Naive thymus-derived CD8-positive, alpha-beta T cell (primary cell): ENCODE results near the gene SDR39U1. TPM values are rescaled to one million over a fixed set of nuclear protein-coding genes. Genes with fewer than 3 reads are reported as not detected.

ENCODE experiments used
- ATAC-seq, 2 donors: fragments of 150-1000 bp; cut with Tn5 transposase in 1 of 2; sonication (Bioruptor Pico), chemical (Tn5 transposase) in 1 of 2; 1 replicate in 1 of 2; 2 replicates in 1 of 2; pipeline ENCODE4 v1.10.0; 2021; ENCODE audit warnings: mild to moderate bottlenecking in 2 of 2, moderate library complexity in 2 of 2
- POLR2A ChIA-PET: fragments of 350-600 bp; sonication (Branson Sonifier 250); formaldehyde crosslinking; loops from one replicate; lab custom pipeline; 2021; ENCODE audit warnings: antibody characterized with exemption; lab: Charles Lee
- DNase-seq, 10 donors: peaks; one replicate each; pipeline versions ENCODE4 v3.0.0 to v3.0.0-alpha.2; 2020 to 2022
- H3K27ac Mint-ChIP-seq, 10 donors: one replicate each; pipeline ENCODE4 v1.8.0; 2020 to 2022; ENCODE audit warnings: mild to moderate bottlenecking in 10 of 10, mixed read lengths in 10 of 10, moderate library complexity in 4 of 10, inconsistent platforms in 1 of 10
- H3K27me3 Mint-ChIP-seq, 5 donors: one replicate each; pipeline ENCODE4 v1.8.0; 2021 to 2022; ENCODE audit warnings: mixed read lengths in 5 of 5
- H3K36me3 Mint-ChIP-seq, 3 donors: one replicate each; pipeline ENCODE4 v1.8.0; 2020 to 2022; ENCODE audit warnings: mixed read lengths in 3 of 3, mild to moderate bottlenecking in 2 of 3, inconsistent platforms in 1 of 3
- H3K4me1 Mint-ChIP-seq, 4 donors: one replicate each; pipeline ENCODE4 v1.8.0; 2021 to 2022; ENCODE audit warnings: mixed read lengths in 4 of 4
- H3K4me3 Mint-ChIP-seq, 10 donors: one replicate each; pipeline ENCODE4 v1.8.0; 2020 to 2022; ENCODE audit warnings: mild to moderate bottlenecking in 10 of 10, mixed read lengths in 10 of 10, moderate library complexity in 6 of 10, inconsistent platforms in 1 of 10
- H3K9me3 Mint-ChIP-seq, 9 donors: one replicate each; pipeline ENCODE4 v1.8.0; 2020 to 2022; ENCODE audit warnings: mixed read lengths in 9 of 9, mild to moderate bottlenecking in 3 of 9, inconsistent platforms in 1 of 9, moderate library complexity in 1 of 9
- polyA plus RNA-seq, 3 donors: library from polyadenylated mRNA; unstranded; fragments of 300-500 nt; fragmentation: Illumina TruSeq; gene quantifications; one replicate each; pipeline ENCODE4 v1.2.3, GENCODE V29; 2021
- total RNA-seq, 8 experiments: library from RNA in 2 of 8; stranded (reverse) in 2 of 8; gene quantifications; one replicate each; pipeline ENCODE4 v1.2.3 and lab custom pipeline; 2021 to 2026

SDR39U1 gene
- total and polyA plus RNA-seq, 5 experiments from 2014 or later: 70.3 to 145 (median 90.8) TPM

- ATAC-seq (no peak), DNase-seq (no peak)
- Mint-ChIP-seq H3K27me3 (peaks cover 0 to 16% (median 9%) of the 10 kb centered on the region in 5 donors), H3K36me3 (no peaks in the 10 kb centered on the region), H3K27ac (peak overlapping the region in 2 of 10 donors; percentile 12 to 17), H3K4me3 (no peak overlapping the region), H3K4me1 (peaks cover 5 to 17% (median 12%) of the 10 kb centered on the region in 4 donors), H3K9me3 (no peaks in the 10 kb centered on the region)
- POLR2A ChIA-PET: no interaction called here
Observed at GRCh38 chr14:24403294-24403998, 39.1 kb downstream of the SDR39U1 start.

- POLR2A ChIA-PET: no interaction called here
- H3K27me3 Mint-ChIP-seq: peaks cover 0 to 14% (median 9%) of the 10 kb centered on the region in 5 donors
- peaks cover 7 to 17% (median 12%) of the 10 kb centered on the region in 4 donors for H3K4me1 Mint-ChIP-seq
- no peak overlapping the region for H3K4me3 Mint-ChIP-seq
- DNase-seq: peak in 1 of 10 donors; percentile 51
- ATAC-seq: no peak
- H3K36me3 Mint-ChIP-seq: no peaks in the 10 kb centered on the region
- H3K27ac Mint-ChIP-seq: no peak overlapping the region
- H3K9me3 Mint-ChIP-seq: no peaks in the 10 kb centered on the region
Observed at GRCh38 chr14:24401810-24402702, 40.5 kb downstream of the SDR39U1 start.

GRCh38 chr14:24399999-24400718 is 42.4 kb downstream of the SDR39U1 start:
- no peak for ATAC-seq
- Mint-ChIP-seq H3K4me3 (peak overlapping the region; percentile 52 to 84 (median 77)), H3K27me3 (peaks cover 0 to 14% (median 2%) of the 10 kb centered on the region in 5 donors), H3K4me1 (peaks cover 7 to 17% (median 12%) of the 10 kb centered on the region in 4 donors), H3K36me3 (no peaks in the 10 kb centered on the region), H3K9me3 (no peaks in the 10 kb centered on the region), H3K27ac (peak overlapping the region in 2 of 10 donors; percentile 32 to 81)
- peak in 1 of 10 donors; percentile 53 for DNase-seq
- POLR2A ChIA-PET: interaction anchor here (0.6 to 1.5 kb wide), 2 partner anchors 21 to 61 kb away, joined by 3 read pairs; no protein-coding TSS in a partner anchor

GRCh38 chr14:24399447-24399822 is 43.1 kb downstream of the SDR39U1 start:
- no peaks in the 10 kb centered on the region for H3K9me3 Mint-ChIP-seq
- H3K4me1 Mint-ChIP-seq: peaks cover 7 to 17% (median 12%) of the 10 kb centered on the region in 4 donors
- ATAC-seq (peak in 1 of 2 donors; percentile 6), DNase-seq (no peak)
- H3K36me3 Mint-ChIP-seq: no peaks in the 10 kb centered on the region
- peak overlapping the region in 5 of 10 donors; percentile 9 to 63 (median 43) for H3K27ac Mint-ChIP-seq
- POLR2A ChIA-PET: interaction anchor here (0.9 to 1.5 kb wide), 4 partner anchors 30 to 88 kb away, joined by 3 to 4 read pairs (median 3); partner anchors contain the start of genes CBLN3, KHNYN and LTB4R
- H3K27me3 Mint-ChIP-seq: peaks cover 0 to 10% (median 2%) of the 10 kb centered on the region in 5 donors
- H3K4me3 Mint-ChIP-seq: peak overlapping the region; percentile 72 to 84 (median 77)

GRCh38 chr14:24398653-24399446 is 43.7 kb downstream of the SDR39U1 start, which contains the start of gene NYNRIN:
NYNRIN (plus strand) TSS chr14:24399003; CDS start chr14:24399247, 244 bp downstream.
- peak; percentile 16 to 74 (median 36) for DNase-seq
- H3K4me3 Mint-ChIP-seq: peak within 1 kb of the TSS; percentile 72 to 84 (median 77)

GRCh38 chr14:24398293-24398652 is 44.3 kb downstream of the SDR39U1 start:
- no peak for ATAC-seq

More at GRCh38 chr14:24398653-24399446, 43.7 kb downstream of the SDR39U1 start, which contains the start of gene NYNRIN:
- ATAC-seq: peak; percentile 87 to 95
- Mint-ChIP-seq H3K9me3 (no peaks in the 10 kb centered on the region), H3K27ac (peak within 1 kb of the TSS in 5 of 10 donors; percentile 9 to 63 (median 43)), H3K27me3 (peaks cover 0 to 10% (median 2%) of the 10 kb centered on the region in 5 donors), H3K36me3 (no peaks in the 10 kb centered on the region), H3K4me1 (peaks cover 7 to 17% (median 12%) of the 10 kb centered on the region in 4 donors)
- POLR2A ChIA-PET: interaction anchor here (0.9 to 1.5 kb wide), 4 partner anchors 31 to 87 kb away, joined by 3 to 4 read pairs (median 3); partner anchors contain the start of genes CBLN3, KHNYN and LTB4R

GRCh38 chr14:24397639-24398292 is 44.8 kb downstream of the SDR39U1 start:
- Mint-ChIP-seq H3K9me3 (no peaks in the 10 kb centered on the region), H3K4me3 (peak overlapping the region; percentile 27 to 60 (median 44)), H3K4me1 (peaks cover 7 to 17% (median 12%) of the 10 kb centered on the region in 4 donors), H3K27ac (peak overlapping the region in 5 of 10 donors; percentile 7 to 44 (median 16)), H3K27me3 (peaks cover 0 to 10% (median 1%) of the 10 kb centered on the region in 5 donors), H3K36me3 (no peaks in the 10 kb centered on the region)
- DNase-seq (no peak), ATAC-seq (no peak)
- POLR2A ChIA-PET: no interaction called here

More at GRCh38 chr14:24398293-24398652, 44.3 kb downstream of the SDR39U1 start:
- no peak overlapping the region for H3K27ac Mint-ChIP-seq
- peak overlapping the region in 3 of 10 donors; percentile 27 to 60 (median 39) for H3K4me3 Mint-ChIP-seq
- peaks cover 0 to 10% (median 3%) of the 10 kb centered on the region in 5 donors for H3K27me3 Mint-ChIP-seq
- POLR2A ChIA-PET: interaction anchor here (0.9 to 1.1 kb wide), 2 partner anchors 31 to 33 kb away, joined by 3 read pairs; partner anchors contain the start of genes CBLN3 and KHNYN
- H3K4me1 Mint-ChIP-seq: peaks cover 7 to 17% (median 12%) of the 10 kb centered on the region in 4 donors
- H3K36me3 Mint-ChIP-seq: no peaks in the 10 kb centered on the region
- no peaks in the 10 kb centered on the region for H3K9me3 Mint-ChIP-seq
- peak in 1 of 10 donors; percentile 43 for DNase-seq

- Mint-ChIP-seq H3K27me3 (peaks cover 0 to 13% (median 8%) of the 10 kb centered on the region in 5 donors), H3K4me3 (no peak overlapping the region), H3K36me3 (no peaks in the 10 kb centered on the region), H3K27ac (peak overlapping the region in 3 of 10 donors; percentile 4 to 25 (median 21)), H3K9me3 (no peaks in the 10 kb centered on the region), H3K4me1 (peaks cover 7 to 17% (median 11%) of the 10 kb centered on the region in 4 donors)
- peak in 1 of 10 donors; percentile 34 for DNase-seq
- no peak for ATAC-seq
- POLR2A ChIA-PET: no interaction called here
Observed at GRCh38 chr14:24395609-24396582, 46.7 kb downstream of the SDR39U1 start.

- H3K9me3 Mint-ChIP-seq: no peaks in the 10 kb centered on the region
- POLR2A ChIA-PET: no interaction called here
- H3K4me1 Mint-ChIP-seq: peaks cover 2 to 5% (median 2%) of the 10 kb centered on the region in 4 donors
- H3K27ac Mint-ChIP-seq: no peak overlapping the region
- no peaks in the 10 kb centered on the region for H3K36me3 Mint-ChIP-seq
- no peak overlapping the region for H3K4me3 Mint-ChIP-seq
- no peak for DNase-seq
- peaks cover 0 to 17% (median 5%) of the 10 kb centered on the region in 5 donors for H3K27me3 Mint-ChIP-seq
- ATAC-seq: no peak
Observed at GRCh38 chr14:24394275-24394674, 48.3 kb downstream of the SDR39U1 start.
